ENCODE results near the gene ATF7IP2. TPM values are rescaled to one million over a fixed set of nuclear protein-coding genes. Genes with fewer than 3 reads are reported as not detected.

Gene ATF7IP2
- total RNA-seq, 6 donors from 2014 or later, result 4.2 to 13.6 (median 10.2) TPM

DNA sequence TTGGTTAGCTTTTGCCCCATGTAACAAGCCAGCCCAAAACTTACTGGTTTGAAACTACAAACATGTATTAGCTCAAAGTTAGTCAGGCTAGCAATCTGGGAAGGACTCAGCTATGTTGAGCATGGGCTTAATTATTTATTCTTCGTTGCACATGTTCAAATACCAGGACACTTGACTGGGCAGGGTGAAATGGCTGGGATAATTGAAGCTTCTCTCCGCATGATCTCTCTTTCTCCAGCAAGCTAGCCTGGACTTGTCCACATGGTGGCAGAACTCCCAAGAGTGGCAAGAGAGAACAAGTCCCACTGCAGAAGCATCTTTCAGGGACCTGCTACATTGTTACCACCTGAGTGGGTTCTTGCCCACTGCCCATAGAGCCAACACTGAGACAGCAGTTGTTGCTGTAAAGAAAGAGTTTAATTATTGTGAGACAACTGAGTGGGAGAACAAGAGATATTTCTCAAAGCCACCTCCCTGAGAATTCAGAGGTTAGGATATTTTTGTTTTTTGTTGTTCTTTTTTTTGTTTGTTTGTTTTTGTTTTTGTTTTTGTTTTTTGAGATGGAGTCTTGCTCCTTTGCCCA is 16.8 kb upstream of the ATF7IP2 start:
- no peaks in the 10 kb centered on the region for H3K27me3 ChIP-seq

DNA sequence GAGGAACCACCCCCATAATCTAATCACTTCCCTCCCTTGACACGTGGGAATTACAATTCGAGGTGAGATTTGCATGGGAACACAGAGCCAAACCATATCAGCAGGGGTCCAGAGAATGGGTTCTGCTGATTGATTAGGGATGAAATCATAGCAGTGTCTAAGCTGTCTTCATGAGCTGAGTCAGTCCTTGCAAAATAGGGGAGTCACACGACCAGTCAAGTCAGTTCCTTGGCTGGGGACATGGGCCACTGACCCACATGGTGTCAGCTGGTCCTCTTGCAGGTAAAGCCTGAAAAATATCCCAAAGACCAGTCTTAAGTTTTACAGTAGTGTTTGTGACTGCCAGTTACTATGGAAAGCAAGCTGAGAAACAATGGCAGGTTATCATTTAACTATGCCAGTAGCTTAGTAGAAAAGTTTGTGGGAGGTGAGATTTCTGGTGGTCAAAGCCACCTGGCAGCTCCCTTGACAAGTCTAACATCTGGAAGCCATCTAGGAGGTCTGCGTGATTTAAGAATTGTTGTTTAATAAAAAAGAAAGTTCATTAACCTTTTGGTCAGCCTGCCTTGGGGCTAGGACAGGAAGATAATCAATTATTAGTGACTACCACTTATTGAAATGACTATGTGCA is 15.7 kb upstream of the ATF7IP2 start:
- H3K4me1 ChIP-seq, result no peaks in the 10 kb centered on the region
- H3K9me3 ChIP-seq, result peaks cover 0 to 5% (median 0%) of the 10 kb centered on the region in 4 donors
- TF ChIP-seq POLR2AphosphoS5 (IDR thresholded peaks at IDR 0.05) (no peak), EP300 (IDR thresholded peaks at IDR 0.05) (no peak), POLR2A (IDR thresholded peaks at IDR 0.05) (no peak)
- TF ChIP-seq, protein P1, sequence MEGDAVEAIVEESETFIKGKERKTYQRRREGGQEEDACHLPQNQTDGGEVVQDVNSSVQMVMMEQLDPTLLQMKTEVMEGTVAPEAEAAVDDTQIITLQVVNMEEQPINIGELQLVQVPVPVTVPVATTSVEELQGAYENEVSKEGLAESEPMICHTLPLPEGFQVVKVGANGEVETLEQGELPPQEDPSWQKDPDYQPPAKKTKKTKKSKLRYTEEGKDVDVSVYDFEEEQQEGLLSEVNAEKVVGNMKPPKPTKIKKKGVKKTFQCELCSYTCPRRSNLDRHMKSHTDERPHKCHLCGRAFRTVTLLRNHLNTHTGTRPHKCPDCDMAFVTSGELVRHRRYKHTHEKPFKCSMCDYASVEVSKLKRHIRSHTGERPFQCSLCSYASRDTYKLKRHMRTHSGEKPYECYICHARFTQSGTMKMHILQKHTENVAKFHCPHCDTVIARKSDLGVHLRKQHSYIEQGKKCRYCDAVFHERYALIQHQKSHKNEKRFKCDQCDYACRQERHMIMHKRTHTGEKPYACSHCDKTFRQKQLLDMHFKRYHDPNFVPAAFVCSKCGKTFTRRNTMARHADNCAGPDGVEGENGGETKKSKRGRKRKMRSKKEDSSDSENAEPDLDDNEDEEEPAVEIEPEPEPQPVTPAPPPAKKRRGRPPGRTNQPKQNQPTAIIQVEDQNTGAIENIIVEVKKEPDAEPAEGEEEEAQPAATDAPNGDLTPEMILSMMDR (IDR thresholded peaks at IDR 0.05), result no peak
- H3K27ac ChIP-seq, result no peak overlapping the region
- H3K27me3 ChIP-seq, result no peaks in the 10 kb centered on the region
- ATAC-seq (ENCODE audit: low FRiP score in 2 of 2), result no peak
- 61 to 77% methylated on average over 4 of the region's 4 CpGs for WGBS, 2 donors
- no peak for DNase-seq
- no peaks in the 10 kb centered on the region for H3K36me3 ChIP-seq
- no peak overlapping the region for H3K4me3 ChIP-seq

More for the DNA sequence above, 16.8 kb upstream of the ATF7IP2 start:
- no peak for TF ChIP-seq EP300 (IDR thresholded peaks at IDR 0.05)
- TF ChIP-seq POLR2AphosphoS5 (IDR thresholded peaks at IDR 0.05), result no peak
- TF ChIP-seq POLR2A (IDR thresholded peaks at IDR 0.05), result no peak
- TF ChIP-seq, protein P1 (IDR thresholded peaks at IDR 0.05), result no peak
- Histone ChIP-seq H3K4me3 (no peak overlapping the region), H3K4me1 (no peaks in the 10 kb centered on the region), H3K27ac (no peak overlapping the region), H3K36me3 (no peaks in the 10 kb centered on the region), H3K9me3 (peaks cover 0 to 5% (median 0%) of the 10 kb centered on the region in 4 donors)
- DNase-seq (no peak), ATAC-seq (ENCODE audit: low FRiP score in 2 of 2) (no peak)
- WGBS, 2 donors, result 59 to 70% methylated on average over 2 of the region's 2 CpGs

DNA sequence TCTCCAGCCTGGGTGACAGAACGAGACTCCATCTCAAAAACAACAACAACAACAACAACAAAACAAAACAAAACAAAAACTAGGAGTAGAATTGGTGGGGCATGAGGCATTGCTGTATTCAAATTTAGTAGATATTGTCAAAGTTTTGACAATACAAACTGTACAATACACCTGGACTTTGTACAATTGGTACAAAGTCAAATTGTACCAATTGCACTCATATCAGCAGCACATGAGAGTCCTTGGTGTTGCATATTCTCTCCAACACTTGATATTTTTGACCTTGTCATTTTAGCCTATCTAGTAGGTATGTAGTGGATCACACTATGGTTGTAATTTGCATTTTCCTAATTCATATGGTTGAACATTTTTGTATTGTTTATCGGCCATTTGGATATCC is 14.3 kb upstream of the ATF7IP2 start:
- ATAC-seq (ENCODE audit: low FRiP score in 2 of 2) (no peak), DNase-seq (no peak)
- no peak overlapping the region for H3K27ac ChIP-seq
- no peaks in the 10 kb centered on the region for H3K4me1 ChIP-seq
- no peaks in the 10 kb centered on the region for H3K36me3 ChIP-seq
- no peak overlapping the region for H3K4me3 ChIP-seq
- H3K9me3 ChIP-seq, result peaks cover 0 to 5% (median 0%) of the 10 kb centered on the region in 4 donors
- H3K27me3 ChIP-seq, result no peaks in the 10 kb centered on the region
- TF ChIP-seq EP300 (IDR thresholded peaks at IDR 0.05) (no peak), POLR2AphosphoS5 (IDR thresholded peaks at IDR 0.05) (no peak), POLR2A (IDR thresholded peaks at IDR 0.05) (no peak)
- TF ChIP-seq, protein P1 (IDR thresholded peaks at IDR 0.05), result no peak
- WGBS, 2 donors, result 75 to 85% methylated on average over 2 of the region's 2 CpGs

DNA sequence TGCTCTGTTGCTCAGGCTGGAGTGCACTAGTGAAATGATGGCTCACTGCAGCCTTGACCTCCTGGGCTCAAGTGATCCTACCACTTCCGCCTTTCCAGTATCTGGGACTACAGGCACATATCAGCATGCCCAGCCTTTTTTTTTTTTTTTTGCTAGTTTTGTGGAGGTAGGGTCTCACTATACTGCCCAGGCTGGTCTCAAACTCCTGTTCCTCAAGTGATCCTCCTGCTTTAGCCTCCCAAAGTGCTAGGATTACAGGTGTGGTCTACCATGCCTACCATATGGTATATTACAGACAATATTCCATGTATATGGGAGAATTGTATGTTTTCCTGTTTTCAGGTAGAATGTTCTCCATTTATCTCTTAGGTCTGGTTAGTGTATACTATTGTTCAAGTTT is 12.3 kb upstream of the ATF7IP2 start:
- ATAC-seq (ENCODE audit: low FRiP score in 2 of 2), result no peak
- no peaks in the 10 kb centered on the region for H3K36me3 ChIP-seq

More for the DNA sequence above, 12.3 kb upstream of the ATF7IP2 start:
- Histone ChIP-seq H3K4me3 (no peak overlapping the region), H3K27ac (no peak overlapping the region), H3K4me1 (no peaks in the 10 kb centered on the region), H3K9me3 (peaks cover 0 to 5% (median 0%) of the 10 kb centered on the region in 4 donors), H3K27me3 (no peaks in the 10 kb centered on the region)
- DNase-seq, result no peak
- 94 to 95% methylated on average over 1 of the region's 1 CpG for WGBS, 2 donors
- TF ChIP-seq POLR2AphosphoS5 (IDR thresholded peaks at IDR 0.05), result no peak
- no peak for TF ChIP-seq EP300 (IDR thresholded peaks at IDR 0.05)
- no peak for TF ChIP-seq POLR2A (IDR thresholded peaks at IDR 0.05)
- TF ChIP-seq, protein P1 (IDR thresholded peaks at IDR 0.05), result no peak
